AG04450 (cell line): Measurements from ENCODE around the gene ADAM12. TPM values are rescaled to one million over a fixed set of nuclear protein-coding genes. Genes with fewer than 3 reads are reported as not detected.

ENCODE experiments used
- CTCF ChIA-PET: fragments of 300-600, 350-600 bp; formaldehyde crosslinking; extraction: SDS; loops from one replicate; lab custom pipeline; 2022; ENCODE audit warnings: antibody characterized with exemption, inconsistent platforms; lab: Charles Lee
- POLR2A ChIA-PET: fragments of 350-600 bp; formaldehyde crosslinking; extraction: SDS; loops from one replicate; lab custom pipeline; 2021; ENCODE audit warnings: antibody characterized with exemption, inconsistent platforms; lab: Yijun Ruan, JAX
- DNase-seq: peaks from one replicate; pipeline ENCODE4 v3.0.0-alpha.2; 2011; ENCODE audit warnings: low read depth, low spot score
- H3K27ac ChIP-seq: one replicate; pipeline ENCODE4 v1.5.1; 2012; ENCODE audit warnings: low read depth, low read length, control low read depth
- H3K27me3 ChIP-seq: one replicate; pipeline ENCODE4 v1.6.0; 2012; ENCODE audit warnings: low read length; ENCODE audit not compliant: control insufficient read depth, insufficient read depth
- H3K4me3 ChIP-seq: 2 replicates; pipeline ENCODE4 v1.5.1; 2011; ENCODE audit warnings: mild to moderate bottlenecking, low read depth, low read length, control low read depth
- H3K9me3 ChIP-seq: 2 replicates; pipeline ENCODE4 v1.5.1; 2012; ENCODE audit warnings: low read length; ENCODE audit not compliant: control insufficient read depth, insufficient read depth
- polyA plus RNA-seq: library from polyadenylated mRNA; depleted of rRNA; stranded (reverse); fragments of >200 nt; gene quantifications from 2 replicates; pipeline ENCODE4 v1.2.3, GENCODE V29; 2011
- TF ChIP-seq, protein P1 (sequence below): IDR thresholded peaks from 2 replicates; pipeline ENCODE4 v1.5.1; 2011; ENCODE audit warnings: low read depth, low read length, control low read depth, inconsistent platforms

Gene ADAM12
- polyA plus RNA-seq, 1 experiment, result 8.0 TPM

DNA sequence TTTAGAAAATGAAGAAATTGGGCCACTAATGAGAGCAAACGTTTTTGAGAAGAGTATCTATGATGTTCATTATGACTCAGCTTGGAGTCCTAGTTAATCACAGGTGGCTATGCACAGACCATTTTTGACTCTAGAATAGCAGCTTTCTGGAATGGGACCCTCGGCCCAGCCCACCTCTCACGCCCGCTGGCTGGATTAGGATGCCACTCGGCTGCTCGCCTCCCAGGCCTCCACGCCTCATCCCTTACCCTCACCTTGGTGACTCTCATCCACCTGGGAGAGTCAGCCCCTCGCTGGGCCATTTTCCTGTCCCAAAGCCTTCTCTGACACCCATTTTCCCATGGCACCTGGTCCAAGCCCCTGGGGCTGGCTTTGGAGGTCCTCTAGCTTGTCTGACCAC, 173.6 kb downstream of the ADAM12 start:
- TF ChIP-seq, protein P1, sequence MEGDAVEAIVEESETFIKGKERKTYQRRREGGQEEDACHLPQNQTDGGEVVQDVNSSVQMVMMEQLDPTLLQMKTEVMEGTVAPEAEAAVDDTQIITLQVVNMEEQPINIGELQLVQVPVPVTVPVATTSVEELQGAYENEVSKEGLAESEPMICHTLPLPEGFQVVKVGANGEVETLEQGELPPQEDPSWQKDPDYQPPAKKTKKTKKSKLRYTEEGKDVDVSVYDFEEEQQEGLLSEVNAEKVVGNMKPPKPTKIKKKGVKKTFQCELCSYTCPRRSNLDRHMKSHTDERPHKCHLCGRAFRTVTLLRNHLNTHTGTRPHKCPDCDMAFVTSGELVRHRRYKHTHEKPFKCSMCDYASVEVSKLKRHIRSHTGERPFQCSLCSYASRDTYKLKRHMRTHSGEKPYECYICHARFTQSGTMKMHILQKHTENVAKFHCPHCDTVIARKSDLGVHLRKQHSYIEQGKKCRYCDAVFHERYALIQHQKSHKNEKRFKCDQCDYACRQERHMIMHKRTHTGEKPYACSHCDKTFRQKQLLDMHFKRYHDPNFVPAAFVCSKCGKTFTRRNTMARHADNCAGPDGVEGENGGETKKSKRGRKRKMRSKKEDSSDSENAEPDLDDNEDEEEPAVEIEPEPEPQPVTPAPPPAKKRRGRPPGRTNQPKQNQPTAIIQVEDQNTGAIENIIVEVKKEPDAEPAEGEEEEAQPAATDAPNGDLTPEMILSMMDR, result no peak
- POLR2A ChIA-PET, result no interaction called here
- CTCF ChIA-PET, result no interaction called here
- Histone ChIP-seq H3K9me3 (no peaks in the 10 kb centered on the region), H3K27me3 (no peaks in the 10 kb centered on the region), H3K27ac (no peak overlapping the region), H3K4me3 (no peak overlapping the region)
- DNase-seq, result no peak

DNA sequence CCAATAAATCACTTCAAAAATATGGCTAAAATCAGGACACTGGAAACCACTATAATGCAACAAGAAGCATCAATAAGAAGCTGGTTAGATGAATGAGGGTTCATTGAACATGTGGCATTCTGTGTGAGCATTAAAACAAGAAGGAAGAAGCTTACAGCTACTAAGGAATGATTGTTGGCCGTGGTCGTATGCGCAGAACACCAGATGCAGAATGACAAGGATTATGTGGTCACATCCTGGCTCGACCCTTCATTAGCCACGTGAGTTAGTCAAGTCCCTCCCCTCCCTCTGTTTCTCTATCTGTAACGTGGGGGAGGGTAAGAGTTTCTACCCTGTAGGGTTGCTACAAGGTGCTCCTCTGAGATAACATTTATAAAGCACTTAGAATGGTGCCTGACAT, 174.3 kb downstream of the ADAM12 start:
- no peaks in the 10 kb centered on the region for H3K9me3 ChIP-seq
- TF ChIP-seq, protein P1, result no peak
- H3K27me3 ChIP-seq, result no peaks in the 10 kb centered on the region
- H3K4me3 ChIP-seq, result no peak overlapping the region
- H3K27ac ChIP-seq, result no peak overlapping the region
- ChIA-PET POLR2A (no interaction called here), CTCF (interaction anchor here (0.6 to 1.4 kb wide), 2 partner anchors 290 to 1495 kb away, joined by 3 read pairs; no protein-coding TSS in a partner anchor)
- DNase-seq, result no peak

DNA sequence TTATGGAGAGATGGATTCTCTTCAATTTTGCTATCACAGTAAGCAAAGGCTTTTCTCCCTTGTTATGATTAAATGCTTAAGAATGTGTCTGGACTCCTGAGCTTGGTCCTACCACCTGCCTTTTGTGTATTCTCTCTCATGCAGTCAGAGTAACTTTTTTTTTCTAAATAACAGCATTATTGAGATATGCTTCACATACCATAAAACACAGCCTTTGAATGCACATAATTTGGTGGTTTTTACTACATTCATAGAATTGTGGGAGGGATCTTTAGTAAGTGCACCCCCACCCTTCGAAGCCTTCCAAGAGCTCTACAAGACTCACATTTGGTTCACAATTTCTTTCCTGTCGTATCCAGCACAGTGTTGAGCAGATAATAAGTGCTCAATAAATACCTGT, 175.5 kb downstream of the ADAM12 start:
- ChIA-PET POLR2A (no interaction called here), CTCF (no interaction called here)
- H3K27ac ChIP-seq, result no peak overlapping the region
- TF ChIP-seq, protein P1, result no peak
- DNase-seq, result no peak
- no peaks in the 10 kb centered on the region for H3K9me3 ChIP-seq
- no peak overlapping the region for H3K4me3 ChIP-seq
- no peaks in the 10 kb centered on the region for H3K27me3 ChIP-seq

DNA sequence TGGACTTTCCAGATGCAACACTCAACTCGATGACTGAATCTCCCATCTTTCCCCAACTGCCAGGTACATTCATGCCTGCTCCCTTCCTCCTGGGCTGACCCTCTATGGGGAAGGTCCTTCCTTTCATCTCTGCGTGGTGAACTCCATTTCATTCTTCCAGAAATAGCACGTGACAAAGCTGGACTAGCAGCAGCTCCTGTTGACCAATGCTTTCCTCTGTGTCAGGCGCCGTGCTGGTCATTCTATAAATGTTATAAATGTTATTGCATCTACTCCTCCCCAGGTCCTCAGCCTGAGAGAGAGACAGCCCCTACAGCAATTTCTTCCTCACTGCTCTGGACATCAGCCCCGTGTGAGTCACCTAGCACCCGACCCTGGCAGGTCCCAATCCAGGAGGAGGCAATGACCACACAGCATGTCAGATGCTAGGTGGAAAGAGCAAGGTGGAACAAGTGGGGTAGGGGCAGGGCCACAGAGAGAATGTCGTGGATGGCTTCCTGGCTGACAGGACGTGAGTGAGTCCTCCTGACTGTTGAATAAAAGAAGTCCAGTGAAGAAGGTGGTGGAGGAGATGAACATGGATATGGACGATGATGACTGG, 178.1 kb downstream of the ADAM12 start:
- TF ChIP-seq, protein P1, result no peak
- H3K4me3 ChIP-seq, result no peak overlapping the region
- ChIA-PET POLR2A (no interaction called here), CTCF (interaction anchor here (0.9 kb wide), 1 partner anchor 178 kb away, joined by 3 read pairs; the partner anchor contains the start of gene ADAM12)
- no peak for DNase-seq
- H3K9me3 ChIP-seq, result no peaks in the 10 kb centered on the region
- H3K27ac ChIP-seq, result no peak overlapping the region
- H3K27me3 ChIP-seq, result no peaks in the 10 kb centered on the region

DNA sequence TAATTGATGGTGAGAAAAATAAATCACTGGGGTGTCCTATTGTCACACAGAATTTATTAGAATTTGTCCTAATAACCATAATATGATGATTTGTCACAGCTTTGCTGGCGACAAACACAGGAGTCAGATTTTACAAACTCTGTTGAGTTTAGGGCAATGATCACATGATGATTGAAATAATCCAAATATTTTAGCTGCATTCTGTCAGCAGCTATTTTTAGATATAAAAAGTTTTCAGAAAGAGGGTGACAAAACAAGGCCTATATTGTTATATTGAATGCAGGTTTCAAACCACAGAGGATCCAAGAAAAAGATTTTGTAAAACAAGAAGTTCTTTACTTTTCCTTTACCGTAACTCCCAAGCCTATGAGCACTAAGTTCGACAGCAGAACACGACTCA, 178.8 kb downstream of the ADAM12 start:
- no peak for DNase-seq
- ChIA-PET CTCF (interaction anchor here (0.9 kb wide), 1 partner anchor 179 kb away, joined by 3 read pairs; the partner anchor contains the start of gene ADAM12), POLR2A (no interaction called here)
- Histone ChIP-seq H3K9me3 (no peaks in the 10 kb centered on the region), H3K27me3 (no peaks in the 10 kb centered on the region), H3K4me3 (no peak overlapping the region), H3K27ac (no peak overlapping the region)
- TF ChIP-seq, protein P1, result no peak
